ENCODE measurements around the gene STK32C.
A peak's percentile ranks its signal among the peaks of the same experiment; 100 is the strongest.
"Not testable (repeated sequence)": the region's sequence is repeated elsewhere in the genome, so short reads cannot be mapped to it uniquely, and the experiment has no call there.

STK32C gene

DNA sequence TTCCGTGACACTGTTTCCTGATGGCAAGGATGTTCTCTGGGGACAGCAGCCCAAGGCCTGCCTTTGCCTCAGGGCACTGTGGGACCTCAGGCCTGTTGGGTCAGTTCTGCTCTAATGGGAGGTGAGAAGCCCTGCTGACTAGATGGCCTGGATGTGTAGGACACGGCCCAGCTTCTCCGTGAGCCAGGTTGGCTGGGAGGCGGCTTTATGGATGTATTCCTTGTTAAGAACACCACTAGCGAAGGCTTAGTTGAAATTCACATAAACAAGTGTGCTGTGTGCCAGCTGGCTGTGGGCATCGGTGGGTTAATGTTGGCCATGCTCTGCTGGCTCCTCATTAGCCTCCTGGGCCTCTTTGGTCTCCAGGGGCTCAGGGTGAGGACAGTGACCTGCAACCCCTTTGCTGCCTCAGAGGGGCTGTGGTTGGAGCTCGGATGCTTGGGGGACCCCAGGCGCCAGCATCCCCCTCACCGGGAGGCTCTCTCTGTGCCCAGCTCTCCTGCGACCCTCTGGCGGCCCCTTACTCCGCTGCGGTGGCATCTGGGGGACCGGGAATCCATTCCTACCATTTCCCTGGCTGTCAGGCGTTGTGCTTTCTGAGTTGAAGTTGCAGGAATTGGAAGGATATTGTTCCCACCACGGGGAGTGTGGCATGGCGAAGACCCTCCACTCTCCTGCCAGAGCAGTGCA lies 143.8 kb downstream of the STK32C start:
- DNase-seq = no peak

DNA sequence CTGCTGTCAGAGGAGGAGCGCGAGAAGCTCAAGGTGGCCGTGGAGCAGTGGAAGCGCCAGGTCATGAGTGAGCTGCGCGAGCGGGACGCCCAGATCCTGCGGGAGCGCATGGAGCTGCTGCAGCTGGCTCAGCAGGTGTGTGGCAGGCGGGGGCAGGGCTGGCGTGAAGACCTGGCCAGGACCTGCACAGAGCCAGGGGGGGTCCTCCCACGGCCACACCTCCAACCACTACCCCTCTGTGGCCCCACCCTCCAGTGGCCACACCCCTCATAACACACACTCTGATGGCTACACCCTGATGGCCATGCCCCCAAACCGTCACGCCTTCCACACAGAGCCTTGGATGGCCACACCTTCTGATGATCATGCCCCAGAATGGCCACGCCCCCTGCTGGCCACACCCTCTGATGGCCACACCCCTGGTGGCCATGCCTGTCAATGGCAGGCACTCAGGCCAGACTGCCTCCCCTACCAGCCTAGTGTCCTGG lies 144.4 kb downstream of the STK32C start:
- peak; percentile 91 for DNase-seq

DNA sequence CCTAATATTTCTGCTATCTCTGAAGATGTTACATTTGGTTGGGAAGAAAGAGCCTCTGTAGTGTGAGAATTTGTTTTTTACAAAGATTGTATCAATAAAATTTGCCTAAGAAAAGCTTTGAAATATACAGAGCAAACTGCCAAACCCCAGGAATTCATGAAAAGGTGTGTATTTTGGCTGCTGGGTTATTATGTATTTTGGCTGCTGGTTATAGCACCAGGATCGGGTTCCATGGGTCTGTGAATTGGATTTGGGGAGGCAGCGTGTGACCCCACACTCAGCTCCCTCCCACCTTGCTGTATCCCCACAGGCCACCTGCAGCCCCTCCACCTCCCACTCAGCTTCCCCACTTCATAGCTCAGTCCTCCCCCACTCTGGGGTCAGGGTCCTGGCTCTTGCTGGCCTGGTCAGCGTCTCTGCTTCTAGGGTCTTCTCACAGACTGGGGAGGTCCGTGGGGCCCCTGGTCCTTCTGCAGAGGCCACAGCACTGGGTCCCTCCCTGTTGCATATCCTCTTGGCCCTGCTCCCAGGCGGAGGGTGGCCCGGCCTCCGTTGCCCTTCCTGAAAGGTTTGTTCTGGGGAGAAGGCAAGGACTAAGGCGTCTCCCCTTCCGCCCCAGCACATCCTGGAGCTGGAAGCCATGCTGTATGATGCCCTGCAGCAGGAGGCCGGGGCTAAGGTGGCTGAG lies 145.0 kb downstream of the STK32C start:
- no peak for DNase-seq

DNA sequence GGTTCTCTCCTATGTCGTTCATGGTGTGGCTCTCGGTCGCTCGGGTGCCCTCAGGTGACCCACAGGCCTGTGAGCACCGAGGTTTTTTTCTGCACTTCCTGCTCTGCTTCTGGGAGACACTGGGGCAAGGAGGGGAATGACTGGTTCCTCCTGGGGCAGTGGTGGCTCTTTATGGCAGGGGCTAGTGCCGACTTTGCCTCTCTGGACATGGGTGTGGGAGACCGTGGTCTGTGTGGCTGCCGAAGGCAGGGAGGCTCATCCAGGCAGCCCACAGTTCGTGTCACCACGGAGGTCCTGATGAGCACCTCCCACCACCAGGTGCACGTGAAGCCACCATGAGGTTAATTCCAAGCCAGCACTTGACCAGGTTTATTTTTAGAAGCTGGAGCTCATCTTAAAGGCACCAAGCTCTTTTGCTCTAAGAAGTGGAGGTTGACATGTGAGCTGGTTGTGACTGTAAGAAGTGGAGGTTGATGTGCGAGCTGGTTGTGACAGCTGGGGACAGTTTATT lies 145.7 kb downstream of the STK32C start:
- DNase-seq = peak; percentile 29

DNA sequence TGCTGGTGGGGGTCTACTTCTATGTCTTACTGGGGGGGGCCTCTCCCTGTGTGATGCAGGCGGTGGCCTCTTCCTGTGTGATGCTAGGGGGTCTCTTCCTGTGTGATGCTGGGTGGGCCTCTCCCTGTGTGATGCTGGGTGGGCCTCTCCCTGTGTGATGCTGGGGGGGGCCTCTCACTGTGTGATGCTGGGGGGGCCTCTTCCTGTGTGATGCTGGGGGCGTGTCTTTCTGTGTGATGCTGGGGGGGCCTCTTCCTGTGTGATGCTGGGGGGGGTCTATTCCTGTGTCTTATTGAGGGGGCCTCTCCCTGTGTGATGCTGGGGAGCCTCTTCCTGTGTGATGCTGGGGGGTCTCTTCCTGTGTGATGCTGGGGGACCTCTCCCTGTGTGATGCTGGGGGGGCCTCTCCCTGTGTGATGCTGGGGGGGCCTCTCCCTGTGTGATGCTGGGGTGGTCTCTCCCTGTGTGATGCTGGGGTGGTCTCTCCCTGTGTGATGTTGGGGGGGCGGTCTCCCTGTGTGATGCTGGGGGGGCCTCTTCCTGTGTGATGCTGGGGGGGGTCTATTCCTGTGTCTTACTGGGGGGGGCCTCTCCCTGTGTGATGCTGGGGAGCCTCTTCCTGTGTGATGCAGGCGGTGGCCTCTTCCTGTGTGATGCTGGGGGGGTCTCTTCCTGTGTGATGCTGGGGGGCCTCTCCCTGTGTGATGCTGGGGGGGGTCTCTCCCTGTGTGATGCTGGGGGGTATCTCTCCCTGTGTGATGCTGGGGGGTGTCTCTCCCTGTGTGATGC lies 146.7 kb downstream of the STK32C start:
- DNase-seq = not testable (repeated sequence)

DNA sequence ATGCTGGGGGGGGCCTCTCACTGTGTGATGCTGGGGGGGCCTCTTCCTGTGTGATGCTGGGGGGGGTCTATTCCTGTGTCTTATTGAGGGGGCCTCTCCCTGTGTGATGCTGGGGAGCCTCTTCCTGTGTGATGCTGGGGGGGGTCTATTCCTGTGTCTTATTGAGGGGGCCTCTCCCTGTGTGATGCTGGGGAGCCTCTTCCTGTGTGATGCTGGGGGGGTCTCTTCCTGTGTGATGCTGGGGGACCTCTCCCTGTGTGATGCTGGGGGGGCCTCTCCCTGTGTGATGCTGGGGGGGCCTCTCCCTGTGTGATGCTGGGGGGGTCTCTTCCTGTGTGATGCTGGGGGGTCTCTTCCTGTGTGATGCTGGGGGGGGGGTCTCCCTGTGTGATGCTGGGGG lies 147.5 kb downstream of the STK32C start:
- DNase-seq = not testable (repeated sequence)

DNA sequence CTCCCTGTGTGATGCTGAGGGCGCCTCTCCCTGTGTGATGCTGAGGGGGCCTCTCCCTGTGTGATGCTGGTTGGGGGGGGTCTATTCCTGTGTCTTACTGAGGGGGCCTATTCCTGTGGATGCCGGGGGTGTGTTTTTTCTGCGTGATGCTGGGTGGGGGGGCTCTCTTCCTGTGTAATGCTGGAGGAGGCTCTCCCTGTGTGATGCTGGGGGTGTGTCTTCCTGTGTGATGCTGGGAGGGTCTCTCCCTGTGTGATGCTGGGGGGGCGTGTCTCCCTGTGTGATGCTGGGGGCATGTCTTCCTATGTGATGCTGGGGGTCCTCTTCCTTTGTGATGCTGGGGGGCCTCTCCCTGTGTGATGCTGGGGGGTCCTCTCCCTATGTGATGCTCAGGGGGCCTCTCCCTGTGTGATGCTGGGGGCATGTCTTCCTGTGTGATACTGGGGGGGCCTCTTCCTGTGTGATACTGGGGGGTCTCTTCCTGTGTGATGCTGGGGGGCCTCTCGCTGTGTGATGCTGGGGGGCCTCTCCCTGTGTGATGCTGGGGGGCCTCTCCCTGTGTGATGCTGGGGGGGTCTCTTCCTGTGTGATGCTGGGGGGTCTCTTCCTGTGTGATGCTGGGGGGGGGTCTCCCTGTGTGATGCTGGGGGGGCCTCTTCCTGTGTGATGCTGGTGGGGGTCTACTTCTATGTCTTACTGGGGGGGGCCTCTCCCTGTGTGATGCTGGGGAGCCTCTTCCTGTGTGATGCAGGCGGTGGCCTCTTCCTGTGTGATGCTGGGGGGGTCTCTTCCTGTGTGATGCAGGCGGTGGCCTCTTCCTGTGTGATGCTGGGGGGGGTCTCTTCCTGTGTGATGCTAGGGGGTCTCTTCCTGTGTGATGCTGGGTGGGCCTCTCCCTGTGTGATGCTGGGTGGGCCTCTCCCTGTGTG lies 148.2 kb downstream of the STK32C start:
- peak; percentile 88 for DNase-seq

DNA sequence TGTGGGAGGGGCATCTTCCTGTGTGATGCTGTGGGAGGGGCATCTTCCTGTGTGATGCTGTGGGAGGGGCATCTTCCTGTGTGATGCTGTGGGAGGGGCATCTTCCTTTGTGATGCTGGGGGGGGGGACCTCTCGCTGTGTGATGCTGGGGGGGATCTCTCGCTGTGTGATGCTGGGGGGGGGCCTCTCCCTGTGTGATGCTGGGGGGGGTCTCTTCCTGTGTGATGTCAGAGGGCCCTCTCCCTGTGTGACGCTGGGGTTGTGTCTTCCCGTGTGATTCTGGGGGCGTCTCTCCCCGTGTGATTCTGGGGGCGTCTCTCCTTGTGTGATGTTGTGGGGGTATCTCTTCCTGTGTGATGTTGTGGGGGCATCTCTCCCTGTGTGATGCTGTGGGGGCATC lies 148.9 kb downstream of the STK32C start:
- peak; percentile 72 for DNase-seq

DNA sequence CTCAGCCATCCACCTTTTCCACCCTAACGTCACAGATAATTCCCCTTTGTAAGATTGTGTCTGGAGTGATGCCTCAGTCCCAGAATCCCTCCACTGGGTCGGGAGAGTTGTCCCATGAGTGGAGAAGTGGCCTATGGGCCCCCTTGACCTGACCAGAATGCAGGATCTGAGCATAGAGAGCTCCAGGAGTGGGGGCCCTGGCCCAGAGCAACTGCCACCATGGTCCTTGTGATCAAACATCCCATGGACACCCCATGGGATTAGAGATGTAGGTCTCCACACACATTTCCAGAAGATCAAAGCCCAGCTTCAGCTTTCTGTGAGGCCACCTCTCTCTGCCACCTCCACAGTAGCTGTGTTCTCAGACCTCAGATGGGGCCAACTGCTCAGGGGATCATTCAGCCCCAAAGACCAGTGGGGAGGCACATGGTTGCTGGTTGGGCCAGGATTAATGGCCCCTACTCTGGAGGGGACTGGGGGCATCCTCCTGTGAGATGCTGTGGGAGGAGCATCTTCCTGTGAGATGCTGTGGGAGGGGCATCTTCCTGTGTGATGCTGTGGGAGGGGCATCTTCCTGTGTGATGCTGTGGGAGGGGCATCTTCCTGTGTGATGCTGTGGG lies 149.5 kb downstream of the STK32C start:
- DNase-seq = peak; percentile 70
